DND-41 (cell line): ENCODE results near the gene CNIH4.

ENCODE experiments used
- CTCF ChIP-seq: IDR thresholded peaks from 2 replicates; pipeline ENCODE4 v1.5.1; 2012; ENCODE audit warnings: borderline replicate concordance, low read length, moderate library complexity, mild to moderate bottlenecking; ENCODE audit not compliant: poor library complexity, severe bottlenecking; ENCODE audit errors: extremely low read depth
- EZH2 ChIP-seq: IDR thresholded peaks from 3 replicates; pipeline ENCODE4 v1.6.1; 2012; ENCODE audit warnings: borderline replicate concordance, low read depth, mild to moderate bottlenecking, moderate library complexity, low read length, inconsistent platforms; ENCODE audit not compliant: severe bottlenecking

GRCh38 chr1:224390517-224390916, 33.8 kb downstream of the CNIH4 start:
- TF ChIP-seq CTCF (no peak), EZH2 (no peak)
